Brain microvascular endothelial cell (primary cell): ENCODE results near the gene SLC5A10.

Source experiments
- DNase-seq: peaks from one replicate; pipeline ENCODE4 v3.0.0-alpha.2; 2020
- H3K27ac ChIP-seq: fragments of 250-450 bp; sonication (Bioruptor Pico); 2 replicates; pipeline ENCODE4 v1.5.1; 2020; ENCODE audit warnings: mild to moderate bottlenecking, moderate library complexity
- H3K27me3 ChIP-seq: fragments of 250-450 bp; sonication (Bioruptor Pico); replicated peaks from 2 replicates; pipeline ENCODE4 v1.5.1; 2020; ENCODE audit warnings: mild to moderate bottlenecking
- H3K36me3 ChIP-seq: fragments of 250-450 bp; sonication (Bioruptor Pico); replicated peaks from 2 replicates; pipeline ENCODE4 v1.5.1; 2020; ENCODE audit warnings: mild to moderate bottlenecking
- H3K4me3 ChIP-seq: 2 replicates; pipeline ENCODE4 v1.5.1; 2011; ENCODE audit warnings: low read depth, mild to moderate bottlenecking, control low read depth, low read length, moderate library complexity
- CTCF ChIP-seq: IDR thresholded peaks from 2 replicates; pipeline ENCODE4 v1.5.1; 2011; ENCODE audit warnings: low read depth, mild to moderate bottlenecking, moderate library complexity, low read length, control low read depth, inconsistent platforms; ENCODE audit errors: missing control alignments
- in situ Hi-C: cut with HindIII; loops from 2 replicates; pipeline ENCODE4 v1.10.0; 2017; ENCODE audit warnings: low sequenced_read_pairs, low pct_ligation_motif_present

The SLC5A10 gene

GRCh38 chr17:19012171-19013080 lies 60.5 kb downstream of the SLC5A10 start:
- H3K27me3 ChIP-seq: no peaks in the 10 kb centered on the region
- in situ Hi-C loops: no loop called here
- no peak for DNase-seq
- no peak for TF ChIP-seq CTCF
- no peaks in the 10 kb centered on the region for H3K36me3 ChIP-seq
- no peak overlapping the region for H3K4me3 ChIP-seq
- no peak overlapping the region for H3K27ac ChIP-seq

- in situ Hi-C loops: no loop called here
- no peak overlapping the region for H3K4me3 ChIP-seq
- no peak for DNase-seq
- H3K36me3 ChIP-seq: no peaks in the 10 kb centered on the region
- no peak for TF ChIP-seq CTCF
- H3K27ac ChIP-seq: no peak overlapping the region
- no peaks in the 10 kb centered on the region for H3K27me3 ChIP-seq
Measured at GRCh38 chr17:19013226-19013625, 61.3 kb downstream of the SLC5A10 start.

DNA sequence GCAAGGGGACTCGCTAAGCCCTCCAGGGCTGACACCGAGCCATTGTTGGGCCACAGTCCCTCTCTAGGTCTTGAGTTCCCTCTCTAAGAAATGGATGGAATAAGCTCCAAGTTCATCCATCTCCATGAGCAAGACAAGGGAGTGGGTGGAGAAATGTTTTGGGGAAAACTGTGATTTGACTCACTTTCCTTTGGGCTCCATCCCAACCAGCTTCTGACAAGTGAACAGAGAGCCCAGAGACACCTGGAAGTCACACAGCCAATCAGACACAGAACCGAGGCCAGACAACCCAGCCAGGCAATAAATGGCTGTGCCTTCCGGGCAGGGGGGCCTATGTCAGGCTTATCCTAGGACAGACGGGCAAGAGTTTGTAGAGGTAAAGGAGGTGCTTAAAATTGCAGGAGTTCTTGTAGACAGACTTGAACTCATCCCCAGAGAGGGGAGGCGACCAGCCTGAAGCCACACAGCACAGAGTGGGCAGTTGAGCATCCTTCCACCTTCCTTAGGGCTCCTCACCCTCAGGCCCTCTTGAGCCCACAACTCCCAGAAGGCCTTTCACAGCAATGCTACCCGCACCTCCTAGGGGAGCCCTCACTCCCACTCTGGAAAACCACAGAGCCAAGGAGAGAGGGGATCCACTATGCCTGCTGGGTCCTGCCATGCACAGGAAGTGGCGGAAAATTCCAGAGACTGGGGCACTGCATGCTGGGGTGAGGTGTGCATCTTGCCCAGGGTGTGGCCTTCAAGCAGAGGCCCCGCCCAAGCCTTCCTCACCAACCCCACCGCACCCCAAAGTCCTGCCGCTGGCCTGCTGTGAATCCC lies 62.1 kb downstream of the SLC5A10 start:
- H3K36me3 ChIP-seq: no peaks in the 10 kb centered on the region
- no peak for DNase-seq
- in situ Hi-C loops: no loop called here
- H3K27me3 ChIP-seq: no peaks in the 10 kb centered on the region
- H3K4me3 ChIP-seq: no peak overlapping the region
- no peak for TF ChIP-seq CTCF
- H3K27ac ChIP-seq: no peak overlapping the region

GRCh38 chr17:19014628-19015215 lies 62.8 kb downstream of the SLC5A10 start:
- TF ChIP-seq CTCF: no peak
- peaks cover 2% of the 10 kb centered on the region for H3K27me3 ChIP-seq
- no peaks in the 10 kb centered on the region for H3K36me3 ChIP-seq
- H3K4me3 ChIP-seq: no peak overlapping the region
- DNase-seq: no peak
- H3K27ac ChIP-seq: no peak overlapping the region
- in situ Hi-C loops: no loop called here

GRCh38 chr17:19015428-19015827 lies 63.5 kb downstream of the SLC5A10 start:
- Histone ChIP-seq H3K36me3 (no peaks in the 10 kb centered on the region), H3K27ac (no peak overlapping the region), H3K4me3 (no peak overlapping the region), H3K27me3 (peaks cover 2% of the 10 kb centered on the region)
- TF ChIP-seq CTCF: no peak
- no peak for DNase-seq
- in situ Hi-C loops: no loop called here
